ENCODE measurements around the gene PDLIM4.

DNA sequence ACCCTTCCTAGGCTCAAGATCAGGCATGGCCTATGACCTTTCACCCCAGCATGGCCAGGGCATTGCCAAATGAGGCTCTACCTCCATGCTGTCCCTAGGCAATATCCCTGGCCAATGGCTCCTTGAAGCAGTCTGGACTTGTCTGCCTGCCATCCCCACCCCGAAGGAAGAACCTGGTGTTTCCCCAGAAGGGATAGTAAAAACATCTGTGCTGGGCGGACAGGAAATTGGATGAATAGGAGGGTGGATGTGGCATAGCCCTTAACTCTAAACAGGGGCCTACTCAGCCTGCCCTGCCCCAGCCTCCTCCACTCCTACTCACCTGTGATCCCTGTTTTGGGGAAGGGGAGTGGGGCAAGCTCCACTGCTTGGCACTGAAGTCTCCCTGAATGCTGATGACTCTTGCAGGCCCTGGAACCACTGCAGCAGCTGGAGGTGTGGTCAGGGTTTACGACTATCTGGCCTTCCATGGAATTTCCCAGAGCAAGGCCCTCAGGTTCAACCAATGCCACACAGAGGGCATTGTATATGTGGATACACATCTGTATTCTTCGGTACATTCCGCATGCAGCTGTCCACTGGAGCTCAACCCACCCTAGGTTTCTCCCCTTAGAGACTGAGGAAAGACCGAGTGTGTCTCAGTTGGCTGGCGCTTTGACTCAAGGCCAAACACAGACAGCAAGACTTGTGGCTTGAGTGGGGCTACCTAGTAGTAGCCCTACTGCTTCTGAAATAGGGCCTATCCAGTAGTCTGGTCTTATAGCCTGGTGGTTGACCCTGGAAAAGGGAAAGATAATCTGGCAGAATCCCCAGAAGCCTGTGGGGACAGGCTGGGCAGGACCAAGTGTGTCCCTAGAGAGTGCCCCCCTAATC is 23.4 kb upstream of the PDLIM4 start:
- TF ChIP-seq NFIC (IDR thresholded peaks at IDR 0.05) (no peak), EGR1 (IDR thresholded peaks at IDR 0.05) (no peak), YY1 (IDR thresholded peaks at IDR 0.05; ENCODE audit: low read depth) (no peak), TAF1 (IDR thresholded peaks at IDR 0.05; ENCODE audit: low read depth) (no peak), EP300 (IDR thresholded peaks at IDR 0.05; ENCODE audit: borderline replicate concordance) (no peak), ZBTB7A (IDR thresholded peaks at IDR 0.05; ENCODE audit: low read depth) (no peak), RAD21 (IDR thresholded peaks at IDR 0.05; ENCODE audit: low read depth) (no peak)
- TF ChIP-seq, protein P1, sequence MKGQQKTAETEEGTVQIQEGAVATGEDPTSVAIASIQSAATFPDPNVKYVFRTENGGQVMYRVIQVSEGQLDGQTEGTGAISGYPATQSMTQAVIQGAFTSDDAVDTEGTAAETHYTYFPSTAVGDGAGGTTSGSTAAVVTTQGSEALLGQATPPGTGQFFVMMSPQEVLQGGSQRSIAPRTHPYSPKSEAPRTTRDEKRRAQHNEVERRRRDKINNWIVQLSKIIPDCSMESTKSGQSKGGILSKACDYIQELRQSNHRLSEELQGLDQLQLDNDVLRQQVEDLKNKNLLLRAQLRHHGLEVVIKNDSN (IDR thresholded peaks at IDR 0.05): no peak
- TF ChIP-seq, protein P2, sequence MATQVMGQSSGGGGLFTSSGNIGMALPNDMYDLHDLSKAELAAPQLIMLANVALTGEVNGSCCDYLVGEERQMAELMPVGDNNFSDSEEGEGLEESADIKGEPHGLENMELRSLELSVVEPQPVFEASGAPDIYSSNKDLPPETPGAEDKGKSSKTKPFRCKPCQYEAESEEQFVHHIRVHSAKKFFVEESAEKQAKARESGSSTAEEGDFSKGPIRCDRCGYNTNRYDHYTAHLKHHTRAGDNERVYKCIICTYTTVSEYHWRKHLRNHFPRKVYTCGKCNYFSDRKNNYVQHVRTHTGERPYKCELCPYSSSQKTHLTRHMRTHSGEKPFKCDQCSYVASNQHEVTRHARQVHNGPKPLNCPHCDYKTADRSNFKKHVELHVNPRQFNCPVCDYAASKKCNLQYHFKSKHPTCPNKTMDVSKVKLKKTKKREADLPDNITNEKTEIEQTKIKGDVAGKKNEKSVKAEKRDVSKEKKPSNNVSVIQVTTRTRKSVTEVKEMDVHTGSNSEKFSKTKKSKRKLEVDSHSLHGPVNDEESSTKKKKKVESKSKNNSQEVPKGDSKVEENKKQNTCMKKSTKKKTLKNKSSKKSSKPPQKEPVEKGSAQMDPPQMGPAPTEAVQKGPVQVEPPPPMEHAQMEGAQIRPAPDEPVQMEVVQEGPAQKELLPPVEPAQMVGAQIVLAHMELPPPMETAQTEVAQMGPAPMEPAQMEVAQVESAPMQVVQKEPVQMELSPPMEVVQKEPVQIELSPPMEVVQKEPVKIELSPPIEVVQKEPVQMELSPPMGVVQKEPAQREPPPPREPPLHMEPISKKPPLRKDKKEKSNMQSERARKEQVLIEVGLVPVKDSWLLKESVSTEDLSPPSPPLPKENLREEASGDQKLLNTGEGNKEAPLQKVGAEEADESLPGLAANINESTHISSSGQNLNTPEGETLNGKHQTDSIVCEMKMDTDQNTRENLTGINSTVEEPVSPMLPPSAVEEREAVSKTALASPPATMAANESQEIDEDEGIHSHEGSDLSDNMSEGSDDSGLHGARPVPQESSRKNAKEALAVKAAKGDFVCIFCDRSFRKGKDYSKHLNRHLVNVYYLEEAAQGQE (IDR thresholded peaks at IDR 0.05; ENCODE audit: low read depth): no peak
